ENCODE results near the gene LSS. TPM values are rescaled to one million over a fixed set of nuclear protein-coding genes. Genes with fewer than 3 reads are reported as not detected.

LSS gene
- total RNA-seq, 1 experiment from 2014 or later: 121 TPM

- Mint-ChIP-seq H3K9me3 (ENCODE audit: unreplicated experiment) (peaks cover 18% of the 10 kb centered on the region), H3K27me3 (ENCODE audit: insufficient read depth, unreplicated experiment) (peaks cover 3% of the 10 kb centered on the region), H3K27ac (ENCODE audit: unreplicated experiment) (no peak overlapping the region), H3K4me3 (ENCODE audit: unreplicated experiment) (no peak overlapping the region), H3K4me1 (ENCODE audit: low read depth, unreplicated experiment) (peaks cover 5% of the 10 kb centered on the region), H3K36me3 (ENCODE audit: insufficient read depth, unreplicated experiment) (no peaks in the 10 kb centered on the region)
- peaks cover 3% of the 10 kb centered on the region; the same call in 1 of the 2 replicates for H3K9me3 ChIP-seq
- no peaks in the 10 kb centered on the region for H3K4me1 ChIP-seq
- no TSS peak for BruUV-seq (replicated peaks)
- TF ChIP-seq, protein P1, sequence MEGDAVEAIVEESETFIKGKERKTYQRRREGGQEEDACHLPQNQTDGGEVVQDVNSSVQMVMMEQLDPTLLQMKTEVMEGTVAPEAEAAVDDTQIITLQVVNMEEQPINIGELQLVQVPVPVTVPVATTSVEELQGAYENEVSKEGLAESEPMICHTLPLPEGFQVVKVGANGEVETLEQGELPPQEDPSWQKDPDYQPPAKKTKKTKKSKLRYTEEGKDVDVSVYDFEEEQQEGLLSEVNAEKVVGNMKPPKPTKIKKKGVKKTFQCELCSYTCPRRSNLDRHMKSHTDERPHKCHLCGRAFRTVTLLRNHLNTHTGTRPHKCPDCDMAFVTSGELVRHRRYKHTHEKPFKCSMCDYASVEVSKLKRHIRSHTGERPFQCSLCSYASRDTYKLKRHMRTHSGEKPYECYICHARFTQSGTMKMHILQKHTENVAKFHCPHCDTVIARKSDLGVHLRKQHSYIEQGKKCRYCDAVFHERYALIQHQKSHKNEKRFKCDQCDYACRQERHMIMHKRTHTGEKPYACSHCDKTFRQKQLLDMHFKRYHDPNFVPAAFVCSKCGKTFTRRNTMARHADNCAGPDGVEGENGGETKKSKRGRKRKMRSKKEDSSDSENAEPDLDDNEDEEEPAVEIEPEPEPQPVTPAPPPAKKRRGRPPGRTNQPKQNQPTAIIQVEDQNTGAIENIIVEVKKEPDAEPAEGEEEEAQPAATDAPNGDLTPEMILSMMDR (IDR thresholded peaks at IDR 0.05; ENCODE audit: insufficient read depth in 1 of 2, low read depth in 1 of 2, low read length in 1 of 2, severe bottlenecking in 1 of 2, unreplicated experiment in 1 of 2): no peak
- no peaks in the 10 kb centered on the region for H3K27me3 ChIP-seq (replicated peaks; ENCODE audit: control insufficient read depth, insufficient read depth, low read length)
- no peak overlapping the region for H3K4me3 ChIP-seq (ENCODE audit: low read depth, low read length)
- POLR2A ChIA-PET: no interaction called here
- intact Hi-C loops (cut with micrococcal nuclease; ENCODE audit: unreplicated experiment): no loop called here
- DNase-seq: no peak
- CTCF ChIA-PET: no interaction called here
- no peaks in the 10 kb centered on the region for H3K36me3 ChIP-seq (ENCODE audit: control insufficient read depth, insufficient read depth, low read length)
These were observed 47.7 kb downstream of the LSS start for GRCh38 chr21:46180778-46181391.

DNA sequence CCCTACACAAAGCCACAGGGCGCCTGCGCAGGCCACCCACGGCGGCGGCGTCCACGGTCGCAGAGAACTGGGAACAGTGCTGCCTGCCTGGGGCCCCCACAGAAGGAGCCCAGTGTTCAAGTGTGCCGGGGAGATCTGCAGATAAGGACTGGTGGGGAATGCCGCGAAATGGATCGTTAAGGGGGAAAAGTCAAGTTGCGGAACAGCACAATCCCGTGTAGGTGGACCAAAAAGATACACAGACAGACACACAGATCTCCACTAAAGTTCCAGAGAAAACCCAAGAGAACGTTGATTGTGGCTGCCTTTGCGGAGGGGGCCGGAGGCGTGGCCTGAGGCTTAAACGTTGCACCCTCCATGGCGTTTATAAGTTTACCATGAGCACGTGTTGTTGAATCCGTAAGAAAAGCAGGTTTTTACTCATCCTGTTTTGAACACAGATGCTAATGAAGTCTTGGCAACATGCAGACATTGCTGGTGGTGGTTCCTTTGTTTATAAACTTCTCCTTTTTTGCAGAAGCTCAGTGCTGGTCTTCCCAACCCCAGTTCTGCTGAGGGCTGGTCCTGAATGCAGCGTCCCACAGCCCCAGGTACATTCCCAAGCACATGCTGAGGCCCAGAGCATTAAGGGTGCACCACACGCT lies 48.4 kb downstream of the LSS start:
- peaks cover 5% of the 10 kb centered on the region for H3K4me1 Mint-ChIP-seq (ENCODE audit: low read depth, unreplicated experiment)
- Histone ChIP-seq H3K4me1 (no peaks in the 10 kb centered on the region), H3K27me3 (replicated peaks; ENCODE audit: control insufficient read depth, insufficient read depth, low read length) (no peaks in the 10 kb centered on the region), H3K9me3 (peaks cover 3% of the 10 kb centered on the region; the same call in 1 of the 2 replicates), H3K36me3 (ENCODE audit: control insufficient read depth, insufficient read depth, low read length) (no peaks in the 10 kb centered on the region), H3K4me3 (ENCODE audit: low read depth, low read length) (no peak overlapping the region)
- H3K27ac Mint-ChIP-seq (ENCODE audit: unreplicated experiment): no peak overlapping the region
- intact Hi-C loops (cut with micrococcal nuclease; ENCODE audit: unreplicated experiment): no loop called here
- no peak overlapping the region for H3K4me3 Mint-ChIP-seq (ENCODE audit: unreplicated experiment)
- CTCF ChIA-PET: no interaction called here
- BruUV-seq (replicated peaks): no TSS peak
- POLR2A ChIA-PET: no interaction called here
- DNase-seq: no peak
- H3K27me3 Mint-ChIP-seq (ENCODE audit: insufficient read depth, unreplicated experiment): peaks cover 6% of the 10 kb centered on the region
- H3K36me3 Mint-ChIP-seq (ENCODE audit: insufficient read depth, unreplicated experiment): no peaks in the 10 kb centered on the region
- TF ChIP-seq, protein P1 (IDR thresholded peaks at IDR 0.05; ENCODE audit: insufficient read depth in 1 of 2, low read depth in 1 of 2, low read length in 1 of 2, severe bottlenecking in 1 of 2, unreplicated experiment in 1 of 2): no peak
- H3K9me3 Mint-ChIP-seq (ENCODE audit: unreplicated experiment): peaks cover 18% of the 10 kb centered on the region

- no peak for DNase-seq
- peaks cover 3% of the 10 kb centered on the region; the same call in 1 of the 2 replicates for H3K9me3 ChIP-seq
- ChIA-PET CTCF (no interaction called here), POLR2A (no interaction called here)
- no peak overlapping the region for H3K4me3 Mint-ChIP-seq (ENCODE audit: unreplicated experiment)
- H3K4me3 ChIP-seq (ENCODE audit: low read depth, low read length): no peak overlapping the region
- H3K27me3 Mint-ChIP-seq (ENCODE audit: insufficient read depth, unreplicated experiment): peaks cover 9% of the 10 kb centered on the region
- TF ChIP-seq, protein P1 (IDR thresholded peaks at IDR 0.05; ENCODE audit: insufficient read depth in 1 of 2, low read depth in 1 of 2, low read length in 1 of 2, severe bottlenecking in 1 of 2, unreplicated experiment in 1 of 2): no peak
- peaks cover 18% of the 10 kb centered on the region for H3K9me3 Mint-ChIP-seq (ENCODE audit: unreplicated experiment)
- H3K36me3 ChIP-seq (ENCODE audit: control insufficient read depth, insufficient read depth, low read length): no peaks in the 10 kb centered on the region
- H3K27ac Mint-ChIP-seq (ENCODE audit: unreplicated experiment): no peak overlapping the region
- no TSS peak for BruUV-seq (replicated peaks)
- intact Hi-C loops (cut with micrococcal nuclease; ENCODE audit: unreplicated experiment): no loop called here
- no peaks in the 10 kb centered on the region for H3K27me3 ChIP-seq (replicated peaks; ENCODE audit: control insufficient read depth, insufficient read depth, low read length)
- no peaks in the 10 kb centered on the region for H3K36me3 Mint-ChIP-seq (ENCODE audit: insufficient read depth, unreplicated experiment)
- no peaks in the 10 kb centered on the region for H3K4me1 ChIP-seq
- H3K4me1 Mint-ChIP-seq (ENCODE audit: low read depth, unreplicated experiment): peaks cover under 1% of the 10 kb centered on the region
These were observed 48.9 kb downstream of the LSS start for GRCh38 chr21:46179708-46180078.
